Keratinocyte (primary cell): ENCODE data around the gene ZNF555. TPM values are rescaled to one million over a fixed set of nuclear protein-coding genes. Genes with fewer than 3 reads are reported as not detected.

Experiments
- DNase-seq: peaks from one replicate; pipeline ENCODE4 v3.0.0-alpha.2; 2011; ENCODE audit warnings: low read depth, missing footprints, low spot score
- FAIRE-seq: peaks from 2 replicates; lab custom pipeline; 2011; peaks lifted over from hg19 to GRCh38; lab: Jason Lieb, UNC
- H2AFZ ChIP-seq: 2 replicates; pipeline ENCODE4 v1.6.0; 2012; ENCODE audit warnings: low read length, control low read depth, inconsistent platforms; ENCODE audit not compliant: control insufficient read depth
- H3K27ac ChIP-seq: 2 replicates; pipeline ENCODE4 v1.5.1; 2011; ENCODE audit warnings: low read length; ENCODE audit not compliant: control insufficient read depth, insufficient read depth
- H3K27me3 ChIP-seq: 3 replicates; pipeline ENCODE4 v1.6.0; 2011; ENCODE audit warnings: low read length; ENCODE audit not compliant: control insufficient read depth, insufficient read depth; ENCODE audit errors: extremely low read depth
- H3K36me3 ChIP-seq, 2 experiments: 2 replicates in 1 of 2; 3 replicates in 1 of 2; pipeline ENCODE4 v1.5.1; 2011; ENCODE audit warnings: low read length in 2 of 2, mild to moderate bottlenecking in 1 of 2; ENCODE audit not compliant: control insufficient read depth in 2 of 2, insufficient read depth in 2 of 2; ENCODE audit errors: extremely low read depth in 1 of 2
- H3K4me1 ChIP-seq: 3 replicates; pipeline ENCODE4 v1.5.1; 2011; ENCODE audit warnings: low read length; ENCODE audit not compliant: control insufficient read depth, insufficient read depth; ENCODE audit errors: extremely low read depth
- H3K4me2 ChIP-seq: 3 replicates; pipeline ENCODE4 v1.6.0; 2011; ENCODE audit warnings: low read depth, low read length; ENCODE audit not compliant: control insufficient read depth, insufficient read depth; ENCODE audit errors: extremely low read depth
- H3K4me3 ChIP-seq, 3 experiments: fragments of 200-600 bp in 1 of 3; sonication (generic) in 1 of 3; 2 replicates in 2 of 3; 3 replicates in 1 of 3; pipeline ENCODE4 v1.5.1; 2011 to 2016; ENCODE audit warnings: low read length in 3 of 3, mild to moderate bottlenecking in 3 of 3, control low read depth in 2 of 3, inconsistent platforms in 1 of 3, low read depth in 1 of 3, mixed read lengths in 1 of 3, mixed run types in 1 of 3, moderate library complexity in 1 of 3; ENCODE audit not compliant: control insufficient read depth in 2 of 3, insufficient read depth in 2 of 3; ENCODE audit errors: extremely low read depth in 1 of 3
- H3K79me2 ChIP-seq: 2 replicates; pipeline ENCODE4 v1.6.0; 2012; ENCODE audit warnings: low read length; ENCODE audit not compliant: control insufficient read depth, insufficient read depth
- H3K9ac ChIP-seq: 3 replicates; pipeline ENCODE4 v1.6.0; 2011; ENCODE audit warnings: low read length; ENCODE audit not compliant: control insufficient read depth, insufficient read depth; ENCODE audit errors: extremely low read depth
- H3K9me1 ChIP-seq: 3 replicates; pipeline ENCODE4 v1.6.0; 2011; ENCODE audit warnings: low read length; ENCODE audit not compliant: control insufficient read depth, insufficient read depth; ENCODE audit errors: extremely low read depth
- H3K9me3 ChIP-seq: 2 replicates; pipeline ENCODE4 v1.5.1; 2012; ENCODE audit warnings: low read depth, low read length; ENCODE audit not compliant: control insufficient read depth
- H4K20me1 ChIP-seq: 3 replicates; pipeline ENCODE4 v1.6.0; 2011; ENCODE audit warnings: low read length; ENCODE audit not compliant: control insufficient read depth, insufficient read depth; ENCODE audit errors: extremely low read depth
- EZH2 ChIP-seq: IDR thresholded peaks from one replicate; pipeline ENCODE4 v1.6.1; 2012; ENCODE audit warnings: inconsistent platforms, mild to moderate bottlenecking, low read length, moderate library complexity
- dilution Hi-C: fragments of 300-500 bp; cut with MboI; formaldehyde crosslinking; loops from one replicate; pipeline ENCODE4 v1.7.0; 2020; ENCODE audit warnings: low sequenced_read_pairs; ENCODE audit not compliant: extremely low pct_ligation_motif_present
- polyA plus RNA-seq, 5 experiments: library from polyadenylated mRNA; depleted of rRNA in 3 of 5; stranded (reverse) in 3 of 5; stranded (forward) in 1 of 5; unstranded in 1 of 5; fragments of >200 nt; gene quantifications; 1 replicate in 1 of 5; 2 replicates in 3 of 5; 3 replicates in 1 of 5; pipeline versions ENCODE4 v1.2.1 to v1.2.3, GENCODE V29; 2011 to 2012; ENCODE audit warnings: missing spikeins in 2 of 5, low read depth in 1 of 5, low replicate concordance in 1 of 5
- TF ChIP-seq, protein P1 (sequence below), 3 experiments: IDR thresholded peaks in 1 of 3; conservative IDR thresholded peaks in 1 of 3; optimal IDR thresholded peaks in 1 of 3; 2 replicates in 2 of 3; 3 replicates in 1 of 3; pipeline versions ENCODE3 to v1.5.1; 2011; ENCODE audit warnings: low read length in 3 of 3, mild to moderate bottlenecking in 3 of 3, moderate library complexity in 2 of 3, control low read depth in 1 of 3, inconsistent platforms in 1 of 3; ENCODE audit not compliant: insufficient read depth in 2 of 3; ENCODE audit errors: extremely low read depth in 1 of 3

The ZNF555 gene
- polyA plus RNA-seq, 1 donor (not counting 4 experiments of a cell fraction or from before 2014, with no cell fraction given): 4.3 TPM

- Histone ChIP-seq H3K36me3 (peaks cover 18 to 22% of the 10 kb centered on the region in 2 experiments), H3K79me2 (no peaks in the 10 kb centered on the region), H3K27me3 (no peaks in the 10 kb centered on the region), H2AFZ (no peak overlapping the region), H3K4me1 (no peaks in the 10 kb centered on the region), H3K4me3 (no peak overlapping the region), H4K20me1 (no peaks in the 10 kb centered on the region), H3K4me2 (no peak overlapping the region), H3K9me1 (no peaks in the 10 kb centered on the region), H3K9ac (no peak overlapping the region), H3K9me3 (no peaks in the 10 kb centered on the region), H3K27ac (no peak overlapping the region)
- TF ChIP-seq, protein P1, sequence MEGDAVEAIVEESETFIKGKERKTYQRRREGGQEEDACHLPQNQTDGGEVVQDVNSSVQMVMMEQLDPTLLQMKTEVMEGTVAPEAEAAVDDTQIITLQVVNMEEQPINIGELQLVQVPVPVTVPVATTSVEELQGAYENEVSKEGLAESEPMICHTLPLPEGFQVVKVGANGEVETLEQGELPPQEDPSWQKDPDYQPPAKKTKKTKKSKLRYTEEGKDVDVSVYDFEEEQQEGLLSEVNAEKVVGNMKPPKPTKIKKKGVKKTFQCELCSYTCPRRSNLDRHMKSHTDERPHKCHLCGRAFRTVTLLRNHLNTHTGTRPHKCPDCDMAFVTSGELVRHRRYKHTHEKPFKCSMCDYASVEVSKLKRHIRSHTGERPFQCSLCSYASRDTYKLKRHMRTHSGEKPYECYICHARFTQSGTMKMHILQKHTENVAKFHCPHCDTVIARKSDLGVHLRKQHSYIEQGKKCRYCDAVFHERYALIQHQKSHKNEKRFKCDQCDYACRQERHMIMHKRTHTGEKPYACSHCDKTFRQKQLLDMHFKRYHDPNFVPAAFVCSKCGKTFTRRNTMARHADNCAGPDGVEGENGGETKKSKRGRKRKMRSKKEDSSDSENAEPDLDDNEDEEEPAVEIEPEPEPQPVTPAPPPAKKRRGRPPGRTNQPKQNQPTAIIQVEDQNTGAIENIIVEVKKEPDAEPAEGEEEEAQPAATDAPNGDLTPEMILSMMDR (optimal IDR thresholded peaks at IDR 0.05 in 1 of 3, IDR thresholded peaks at IDR 0.05 in 1 of 3, conservative IDR thresholded peaks at IDR 0.05 in 1 of 3; ENCODE audit: extremely low read depth in 1 of 3, insufficient read depth in 2 of 3, low read length in 3 of 3): no peak
- TF ChIP-seq EZH2: no peak
- dilution Hi-C loops: no loop called here
- no peak for FAIRE-seq
- no peak for DNase-seq
Measured at GRCh38 chr19:2813235-2814160, 27.8 kb upstream of the ZNF555 start.

GRCh38 chr19:2814426-2814825 lies 26.8 kb upstream of the ZNF555 start:
- TF ChIP-seq, protein P1 (optimal IDR thresholded peaks at IDR 0.05 in 1 of 3, IDR thresholded peaks at IDR 0.05 in 1 of 3, conservative IDR thresholded peaks at IDR 0.05 in 1 of 3; ENCODE audit: extremely low read depth in 1 of 3, insufficient read depth in 2 of 3, low read length in 3 of 3): no peak
- no peak for TF ChIP-seq EZH2
- DNase-seq: no peak
- Histone ChIP-seq H3K36me3 (peaks cover 13 to 20% of the 10 kb centered on the region in 2 experiments), H3K27ac (no peak overlapping the region), H3K9me3 (no peaks in the 10 kb centered on the region), H3K4me3 (no peak overlapping the region), H3K4me1 (no peaks in the 10 kb centered on the region), H4K20me1 (no peaks in the 10 kb centered on the region), H3K79me2 (no peaks in the 10 kb centered on the region), H3K9me1 (no peaks in the 10 kb centered on the region), H3K9ac (no peak overlapping the region), H2AFZ (no peak overlapping the region), H3K4me2 (no peak overlapping the region), H3K27me3 (no peaks in the 10 kb centered on the region)
- dilution Hi-C loops: no loop called here
- no peak for FAIRE-seq
